ENCODE results near the gene MMS22L.

Gene MMS22L

DNA sequence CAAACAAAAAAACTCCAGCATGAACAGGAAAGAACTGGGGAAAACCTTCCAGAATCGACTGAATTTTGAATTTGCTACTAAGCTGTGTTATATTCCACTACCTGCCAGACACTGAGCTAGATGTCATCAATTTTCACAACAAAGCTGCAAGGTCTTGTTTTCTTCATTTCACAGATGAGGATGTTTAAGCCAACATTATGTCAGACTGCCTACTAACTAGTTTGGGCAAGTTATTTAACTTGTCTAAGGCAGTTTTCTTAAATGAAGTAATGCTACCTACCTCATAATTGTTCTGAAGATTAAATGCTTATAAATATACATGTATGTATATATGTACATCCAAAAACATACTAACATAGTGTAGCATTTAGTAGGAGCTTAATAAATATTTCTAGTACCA, 144.4 kb downstream of the MMS22L start:
- H4K8ac ChIP-seq (ENCODE audit: low read depth, low read length), result no peak overlapping the region
- H3K79me1 ChIP-seq (ENCODE audit: low read length), result no peaks in the 10 kb centered on the region
- no peak overlapping the region for H2BK15ac ChIP-seq (replicated peaks; ENCODE audit: low read depth)
- H2AK5ac ChIP-seq (ENCODE audit: low read length), result no peak overlapping the region
- H2BK120ac ChIP-seq (ENCODE audit: low read depth, low read length), result no peak overlapping the region
- H3K56ac ChIP-seq (ENCODE audit: low read length), result no peak overlapping the region
- no peaks in the 10 kb centered on the region for H3K27me3 ChIP-seq (ENCODE audit: insufficient read depth, low read length, poor library complexity)
- no peak overlapping the region for H3K9ac ChIP-seq (ENCODE audit: low read length)
- H3K23ac ChIP-seq (ENCODE audit: low read length), result no peak overlapping the region
- no peak overlapping the region for H3K18ac ChIP-seq (ENCODE audit: low read length)
- no peak overlapping the region for H3K4me3 ChIP-seq (ENCODE audit: low read length)
- H3K4me2 ChIP-seq (ENCODE audit: low read length), result no peak overlapping the region
- H2BK5ac ChIP-seq (ENCODE audit: low read length), result no peak overlapping the region
- no peaks in the 10 kb centered on the region for H3K36me3 ChIP-seq (ENCODE audit: control insufficient read depth, insufficient read depth, low read length)
- H3K27ac ChIP-seq (ENCODE audit: low read depth, low read length), result no peak overlapping the region
- WGBS (ENCODE audit: extremely low coverage, insufficient coverage, low lambda C conversion rate), result no CpG with 5 or more reads among the region's 1 CpG
- H3K4me1 ChIP-seq (ENCODE audit: control insufficient read depth, low read depth, low read length), result no peaks in the 10 kb centered on the region
- no peak for DNase-seq
- no peak overlapping the region for H4K5ac ChIP-seq (ENCODE audit: low read length)
- no peak overlapping the region for H3K4ac ChIP-seq (ENCODE audit: low read depth, low read length)
- no peaks in the 10 kb centered on the region for H3K79me2 ChIP-seq (ENCODE audit: control insufficient read depth, insufficient read depth, low read length)

DNA sequence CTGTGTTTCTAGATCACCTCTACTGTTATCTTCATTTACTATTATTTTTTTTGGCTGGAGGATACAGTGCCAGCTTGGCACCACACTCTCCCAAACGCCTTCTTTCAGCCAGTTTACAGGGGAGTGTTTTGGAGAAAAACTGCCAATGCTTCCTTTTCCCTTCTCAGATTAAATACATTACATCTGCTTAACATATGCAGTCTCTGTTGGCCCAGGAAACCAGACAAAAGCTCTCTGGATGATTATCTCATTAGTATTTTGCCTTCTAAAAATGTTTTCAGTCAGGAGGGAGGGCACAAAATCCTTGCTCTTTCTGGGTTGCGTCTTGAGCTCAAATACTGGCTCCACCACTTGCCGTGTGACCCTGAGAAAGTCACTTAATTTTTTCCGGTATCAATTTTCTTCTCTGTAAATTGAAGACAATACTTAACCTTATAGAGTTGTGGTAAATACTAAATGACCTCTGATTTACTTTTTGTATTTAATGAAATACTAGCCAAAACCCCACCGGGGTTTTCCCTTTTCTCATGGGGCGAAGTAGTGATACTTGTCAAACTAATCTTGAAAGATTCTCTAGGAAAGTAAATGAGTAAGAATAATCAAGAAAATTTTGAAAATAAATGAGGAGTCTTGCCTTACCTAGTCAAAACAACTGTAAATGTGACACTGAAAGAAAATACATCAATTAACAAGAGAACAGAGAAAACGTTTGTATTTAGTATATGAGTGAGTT, 146.2 kb downstream of the MMS22L start:
- Histone ChIP-seq H2BK120ac (ENCODE audit: low read depth, low read length) (no peak overlapping the region), H3K4ac (ENCODE audit: low read depth, low read length) (no peak overlapping the region), H3K4me3 (ENCODE audit: low read length) (no peak overlapping the region), H3K27me3 (ENCODE audit: insufficient read depth, low read length, poor library complexity) (no peaks in the 10 kb centered on the region), H3K79me1 (ENCODE audit: low read length) (no peaks in the 10 kb centered on the region), H3K27ac (ENCODE audit: low read depth, low read length) (no peak overlapping the region), H3K4me2 (ENCODE audit: low read length) (no peak overlapping the region), H2BK15ac (replicated peaks; ENCODE audit: low read depth) (no peak overlapping the region), H3K56ac (ENCODE audit: low read length) (no peak overlapping the region), H4K8ac (ENCODE audit: low read depth, low read length) (no peak overlapping the region), H3K4me1 (ENCODE audit: control insufficient read depth, low read depth, low read length) (no peaks in the 10 kb centered on the region), H3K23ac (ENCODE audit: low read length) (no peak overlapping the region), H3K18ac (ENCODE audit: low read length) (no peak overlapping the region), H3K79me2 (ENCODE audit: control insufficient read depth, insufficient read depth, low read length) (no peaks in the 10 kb centered on the region), H4K5ac (ENCODE audit: low read length) (no peak overlapping the region), H2BK5ac (ENCODE audit: low read length) (no peak overlapping the region), H2AK5ac (ENCODE audit: low read length) (no peak overlapping the region), H3K36me3 (ENCODE audit: control insufficient read depth, insufficient read depth, low read length) (no peaks in the 10 kb centered on the region), H3K9ac (ENCODE audit: low read length) (no peak overlapping the region)
- 100% methylated on average over 1 of the region's 7 CpGs for WGBS (ENCODE audit: extremely low coverage, insufficient coverage, low lambda C conversion rate)
- DNase-seq, result no peak

GRCh38 chr6:97133067-97133466, 149.9 kb downstream of the MMS22L start:
- Histone ChIP-seq H3K18ac (ENCODE audit: low read length) (no peak overlapping the region), H3K23ac (ENCODE audit: low read length) (no peak overlapping the region), H3K79me1 (ENCODE audit: low read length) (no peaks in the 10 kb centered on the region), H3K4ac (ENCODE audit: low read depth, low read length) (no peak overlapping the region), H2AK5ac (ENCODE audit: low read length) (no peak overlapping the region), H3K27ac (ENCODE audit: low read depth, low read length) (no peak overlapping the region), H2BK5ac (ENCODE audit: low read length) (no peak overlapping the region), H3K4me1 (ENCODE audit: control insufficient read depth, low read depth, low read length) (no peaks in the 10 kb centered on the region), H3K27me3 (ENCODE audit: insufficient read depth, low read length, poor library complexity) (no peaks in the 10 kb centered on the region), H4K8ac (ENCODE audit: low read depth, low read length) (no peak overlapping the region), H3K4me3 (ENCODE audit: low read length) (no peak overlapping the region), H4K5ac (ENCODE audit: low read length) (no peak overlapping the region), H2BK120ac (ENCODE audit: low read depth, low read length) (no peak overlapping the region), H3K56ac (ENCODE audit: low read length) (no peak overlapping the region), H3K79me2 (ENCODE audit: control insufficient read depth, insufficient read depth, low read length) (no peaks in the 10 kb centered on the region), H3K4me2 (ENCODE audit: low read length) (no peak overlapping the region), H2BK15ac (replicated peaks; ENCODE audit: low read depth) (no peak overlapping the region), H3K36me3 (ENCODE audit: control insufficient read depth, insufficient read depth, low read length) (no peaks in the 10 kb centered on the region), H3K9ac (ENCODE audit: low read length) (no peak overlapping the region)
- no peak for DNase-seq
- no CpG with 5 or more reads among the region's 1 CpG for WGBS (ENCODE audit: extremely low coverage, insufficient coverage, low lambda C conversion rate)

- no peaks in the 10 kb centered on the region for H3K27me3 ChIP-seq (ENCODE audit: insufficient read depth, low read length, poor library complexity)
- H3K4ac ChIP-seq (ENCODE audit: low read depth, low read length), result no peak overlapping the region
- no peak for DNase-seq
- no peak overlapping the region for H3K56ac ChIP-seq (ENCODE audit: low read length)
- no peak overlapping the region for H3K27ac ChIP-seq (ENCODE audit: low read depth, low read length)
- no peak overlapping the region for H4K5ac ChIP-seq (ENCODE audit: low read length)
- H3K9ac ChIP-seq (ENCODE audit: low read length), result no peak overlapping the region
- H2BK5ac ChIP-seq (ENCODE audit: low read length), result no peak overlapping the region
- WGBS (ENCODE audit: extremely low coverage, insufficient coverage, low lambda C conversion rate), result no CpG with 5 or more reads among the region's 2 CpGs
- no peaks in the 10 kb centered on the region for H3K79me1 ChIP-seq (ENCODE audit: low read length)
- H3K4me3 ChIP-seq (ENCODE audit: low read length), result no peak overlapping the region
- no peaks in the 10 kb centered on the region for H3K4me1 ChIP-seq (ENCODE audit: control insufficient read depth, low read depth, low read length)
- H3K36me3 ChIP-seq (ENCODE audit: control insufficient read depth, insufficient read depth, low read length), result no peaks in the 10 kb centered on the region
- no peak overlapping the region for H3K23ac ChIP-seq (ENCODE audit: low read length)
- no peak overlapping the region for H2AK5ac ChIP-seq (ENCODE audit: low read length)
- H2BK15ac ChIP-seq (replicated peaks; ENCODE audit: low read depth), result no peak overlapping the region
- H3K18ac ChIP-seq (ENCODE audit: low read length), result no peak overlapping the region
- H3K79me2 ChIP-seq (ENCODE audit: control insufficient read depth, insufficient read depth, low read length), result no peaks in the 10 kb centered on the region
- H4K8ac ChIP-seq (ENCODE audit: low read depth, low read length), result no peak overlapping the region
- no peak overlapping the region for H3K4me2 ChIP-seq (ENCODE audit: low read length)
- no peak overlapping the region for H2BK120ac ChIP-seq (ENCODE audit: low read depth, low read length)
Measured at GRCh38 chr6:97129106-97129505, 153.9 kb downstream of the MMS22L start.

- Histone ChIP-seq H4K5ac (ENCODE audit: low read length) (no peak overlapping the region), H3K4me1 (ENCODE audit: control insufficient read depth, low read depth, low read length) (no peaks in the 10 kb centered on the region), H3K9ac (ENCODE audit: low read length) (no peak overlapping the region), H3K36me3 (ENCODE audit: control insufficient read depth, insufficient read depth, low read length) (no peaks in the 10 kb centered on the region), H3K79me2 (ENCODE audit: control insufficient read depth, insufficient read depth, low read length) (no peaks in the 10 kb centered on the region), H3K23ac (ENCODE audit: low read length) (no peak overlapping the region), H3K4me2 (ENCODE audit: low read length) (no peak overlapping the region), H2AK5ac (ENCODE audit: low read length) (no peak overlapping the region), H3K79me1 (ENCODE audit: low read length) (no peaks in the 10 kb centered on the region), H3K4me3 (ENCODE audit: low read length) (no peak overlapping the region), H2BK15ac (replicated peaks; ENCODE audit: low read depth) (no peak overlapping the region), H2BK5ac (ENCODE audit: low read length) (no peak overlapping the region), H3K4ac (ENCODE audit: low read depth, low read length) (no peak overlapping the region), H3K56ac (ENCODE audit: low read length) (no peak overlapping the region), H2BK120ac (ENCODE audit: low read depth, low read length) (no peak overlapping the region), H3K18ac (ENCODE audit: low read length) (no peak overlapping the region), H4K8ac (ENCODE audit: low read depth, low read length) (no peak overlapping the region), H3K27ac (ENCODE audit: low read depth, low read length) (no peak overlapping the region), H3K27me3 (ENCODE audit: insufficient read depth, low read length, poor library complexity) (no peaks in the 10 kb centered on the region)
- no CpG with 5 or more reads among the region's 4 CpGs for WGBS (ENCODE audit: extremely low coverage, insufficient coverage, low lambda C conversion rate)
- DNase-seq, result no peak
Measured at GRCh38 chr6:97128507-97128906, 154.5 kb downstream of the MMS22L start.

GRCh38 chr6:97123652-97124051, 159.4 kb downstream of the MMS22L start:
- Histone ChIP-seq H3K23ac (ENCODE audit: low read length) (no peak overlapping the region), H3K36me3 (ENCODE audit: control insufficient read depth, insufficient read depth, low read length) (no peaks in the 10 kb centered on the region), H3K79me1 (ENCODE audit: low read length) (no peaks in the 10 kb centered on the region), H3K4me3 (ENCODE audit: low read length) (no peak overlapping the region), H4K8ac (ENCODE audit: low read depth, low read length) (no peak overlapping the region), H2AK5ac (ENCODE audit: low read length) (no peak overlapping the region), H2BK5ac (ENCODE audit: low read length) (no peak overlapping the region), H3K4me1 (ENCODE audit: control insufficient read depth, low read depth, low read length) (no peaks in the 10 kb centered on the region), H2BK15ac (replicated peaks; ENCODE audit: low read depth) (no peak overlapping the region), H3K18ac (ENCODE audit: low read length) (no peak overlapping the region), H3K27ac (ENCODE audit: low read depth, low read length) (no peak overlapping the region), H3K9ac (ENCODE audit: low read length) (no peak overlapping the region), H3K4ac (ENCODE audit: low read depth, low read length) (no peak overlapping the region), H2BK120ac (ENCODE audit: low read depth, low read length) (no peak overlapping the region), H3K27me3 (ENCODE audit: insufficient read depth, low read length, poor library complexity) (no peaks in the 10 kb centered on the region), H4K5ac (ENCODE audit: low read length) (no peak overlapping the region), H3K56ac (ENCODE audit: low read length) (no peak overlapping the region), H3K4me2 (ENCODE audit: low read length) (no peak overlapping the region), H3K79me2 (ENCODE audit: control insufficient read depth, insufficient read depth, low read length) (no peaks in the 10 kb centered on the region)
- DNase-seq, result no peak
- no CpG with 5 or more reads among the region's 3 CpGs for WGBS (ENCODE audit: extremely low coverage, insufficient coverage, low lambda C conversion rate)
